Erythroblast (primary cell): ENCODE results near the gene FURIN.

Source experiments
- GATA1 ChIP-seq: IDR thresholded peaks from 2 replicates; pipeline ENCODE4 v1.6.1; 2011; ENCODE audit warnings: low read depth, mild to moderate bottlenecking, control low read depth, low read length, moderate library complexity
- POLR2A ChIP-seq: IDR thresholded peaks from 2 replicates; pipeline ENCODE4 v1.6.1; 2011; ENCODE audit warnings: mild to moderate bottlenecking, low read length

- TF ChIP-seq POLR2A (no peak), GATA1 (no peak)
Measured at GRCh38 chr15:90931575-90931827, 63.1 kb downstream of the FURIN start.
